HEK293 (cell line): Measurements from ENCODE around the gene COL17A1.

ENCODE experiments used
- CTCF ChIA-PET: fragments of 350-600 bp; formaldehyde crosslinking; extraction: SDS; loops from one replicate; lab custom pipeline; 2021; ENCODE audit warnings: antibody characterized with exemption; lab: Yijun Ruan, JAX
- POLR2A ChIA-PET: fragments of 300-600 bp; formaldehyde crosslinking; extraction: SDS; loops from one replicate; lab custom pipeline; 2020; ENCODE audit warnings: antibody characterized with exemption, inconsistent platforms; lab: Yijun Ruan, JAX
- H3K27ac ChIP-seq: fragments of 200-500 bp; sonication (Bioruptor generic); 2 replicates; pipeline ENCODE4 v1.5.1; 2014; ENCODE audit warnings: low read depth, low read length, control low read depth, inconsistent platforms; ENCODE audit errors: extremely low read depth
- H3K36me3 ChIP-seq, 2 experiments: fragments of 200-500 bp in 1 of 2; sonication (Bioruptor generic) in 1 of 2; 1 replicate in 1 of 2; 2 replicates in 1 of 2; pipeline ENCODE4 v1.5.1; 2014 to 2017; ENCODE audit warnings: inconsistent platforms in 2 of 2, low read length in 2 of 2; ENCODE audit not compliant: control insufficient read depth in 2 of 2, insufficient read depth in 1 of 2
- H3K4me1 ChIP-seq: fragments of 200-500 bp; sonication (Bioruptor generic); 2 replicates; pipeline ENCODE4 v1.5.1; 2014; ENCODE audit warnings: mild to moderate bottlenecking, low read length, inconsistent platforms; ENCODE audit not compliant: control insufficient read depth, insufficient read depth
- H3K4me3 ChIP-seq: 2 replicates; pipeline ENCODE4 v1.5.1; 2011; ENCODE audit warnings: low read depth, mild to moderate bottlenecking, control low read depth, low read length, moderate library complexity
- H3K9me3 ChIP-seq: fragments of 200-500 bp; sonication (Bioruptor generic); 2 replicates; pipeline ENCODE4 v1.5.1; 2014; ENCODE audit warnings: low read depth, low read length, inconsistent platforms; ENCODE audit not compliant: control insufficient read depth, insufficient read depth
- GFI1B ChIP-seq: fragments of 450-650 bp; formaldehyde crosslinking; IDR thresholded peaks from 2 replicates; pipeline ENCODE4 v1.5.1; 2016; ENCODE audit warnings: missing biosample characterization, missing genetic modification characterization
- GLIS1 ChIP-seq: fragments of 450-650 bp; formaldehyde crosslinking; IDR thresholded peaks from 2 replicates; pipeline ENCODE4 v1.5.1; 2016; ENCODE audit warnings: missing biosample characterization, missing genetic modification characterization
- HOXC10 ChIP-seq: sonication (generic); formaldehyde crosslinking; IDR thresholded peaks from 2 replicates; pipeline ENCODE4 v1.8.1; 2023; ENCODE audit warnings: mild to moderate bottlenecking, missing genetic modification reagents
- HOXD13 ChIP-seq: sonication (generic); formaldehyde crosslinking; IDR thresholded peaks from 2 replicates; pipeline ENCODE4 v1.8.0; 2022; ENCODE audit warnings: missing genetic modification reagents, borderline replicate concordance
- SETDB1 ChIP-seq: IDR thresholded peaks from one replicate; pipeline ENCODE4 v1.6.1; 2017; ENCODE audit warnings: mild to moderate bottlenecking, low read length, moderate library complexity, mixed read lengths; ENCODE audit not compliant: insufficient read length
- SP7 ChIP-seq: fragments of 450-650 bp; formaldehyde crosslinking; IDR thresholded peaks from 2 replicates; pipeline ENCODE4 v1.5.1; 2016; ENCODE audit warnings: missing biosample characterization, missing genetic modification characterization
- ZBTB21 ChIP-seq: fragments of 450-650 bp; formaldehyde crosslinking; IDR thresholded peaks from 2 replicates; pipeline ENCODE4 v1.5.1; 2017; ENCODE audit warnings: missing biosample characterization, missing genetic modification characterization
- ZFHX2 ChIP-seq: fragments of 450-650 bp; formaldehyde crosslinking; conservative IDR thresholded peaks from 2 replicates; pipeline ENCODE4 v1.5.1; 2016; ENCODE audit warnings: missing biosample characterization, missing genetic modification characterization
- ZNF140 ChIP-seq: fragments of 450-650 bp; formaldehyde crosslinking; IDR thresholded peaks from 2 replicates; pipeline ENCODE4 v1.5.1; 2016; ENCODE audit warnings: missing biosample characterization, missing genetic modification characterization
- ZNF266 ChIP-seq: fragments of 450-650 bp; formaldehyde crosslinking; IDR thresholded peaks from 2 replicates; pipeline ENCODE4 v1.5.1; 2016; ENCODE audit warnings: missing biosample characterization, missing genetic modification characterization, low read depth
- ZNF274 ChIP-seq, 2 experiments: fragments of 200-500 bp in 1 of 2; fragments of 450-650 bp in 1 of 2; sonication (Bioruptor generic) in 1 of 2; formaldehyde crosslinking in 1 of 2; IDR thresholded peaks; 2 replicates each; pipeline versions ENCODE4 v1.5.1 to v1.6.1; 2014 to 2016; ENCODE audit warnings: borderline replicate concordance in 1 of 2, inconsistent platforms in 1 of 2, low read length in 1 of 2, missing biosample characterization in 1 of 2, missing genetic modification characterization in 1 of 2
- ZNF350 ChIP-seq: fragments of 450-650 bp; formaldehyde crosslinking; IDR thresholded peaks from 2 replicates; pipeline ENCODE4 v1.5.0; 2017; ENCODE audit warnings: missing biosample characterization, mild to moderate bottlenecking, missing genetic modification characterization
- ZNF366 ChIP-seq: fragments of 450-650 bp; formaldehyde crosslinking; conservative IDR thresholded peaks from 2 replicates; pipeline ENCODE4 v1.5.1; 2016; ENCODE audit warnings: missing biosample characterization, missing genetic modification characterization
- ZNF473 ChIP-seq: fragments of 450-650 bp; formaldehyde crosslinking; IDR thresholded peaks from 2 replicates; pipeline ENCODE4 v1.5.1; 2017; ENCODE audit warnings: missing biosample characterization, missing genetic modification characterization
- ZNF544 ChIP-seq: fragments of 450-650 bp; formaldehyde crosslinking; IDR thresholded peaks from 2 replicates; pipeline ENCODE4 v1.5.0; 2017; ENCODE audit warnings: missing biosample characterization, missing genetic modification characterization
- ZNF555 ChIP-seq: fragments of 450-650 bp; formaldehyde crosslinking; conservative IDR thresholded peaks from 2 replicates; pipeline ENCODE4 v1.5.1; 2017; ENCODE audit warnings: missing biosample characterization, mild to moderate bottlenecking, missing genetic modification characterization, inconsistent platforms
- ZNF670 ChIP-seq: fragments of 450-650 bp; formaldehyde crosslinking; IDR thresholded peaks from 2 replicates; pipeline ENCODE4 v1.5.1; 2016; ENCODE audit warnings: missing biosample characterization, missing genetic modification characterization, low read depth
- ZNF792 ChIP-seq: fragments of 450-650 bp; formaldehyde crosslinking; IDR thresholded peaks from 2 replicates; pipeline ENCODE4 v1.5.1; 2016; ENCODE audit warnings: missing biosample characterization, missing genetic modification characterization
- TF ChIP-seq, protein P1 (sequence below): fragments of 450-650 bp; formaldehyde crosslinking; IDR thresholded peaks from 2 replicates; pipeline ENCODE4 v1.5.1; 2016; ENCODE audit warnings: missing biosample characterization, missing genetic modification characterization
- TF ChIP-seq, protein P2 (sequence below): fragments of 450-650 bp; formaldehyde crosslinking; conservative IDR thresholded peaks from 2 replicates; pipeline ENCODE4 v1.5.1; 2016; ENCODE audit warnings: low read depth, missing biosample characterization, missing genetic modification characterization
- TF ChIP-seq, protein P3 (sequence below): IDR thresholded peaks from 2 replicates; pipeline ENCODE4 v1.6.1; 2011; ENCODE audit warnings: mild to moderate bottlenecking, low read depth, low read length, borderline replicate concordance
- TF ChIP-seq, protein P4 (sequence below): fragments of 450-650 bp; IDR thresholded peaks from 2 replicates; pipeline ENCODE4 v1.5.1; 2018; ENCODE audit warnings: missing biosample characterization, mild to moderate bottlenecking, missing genetic modification characterization
- TF ChIP-seq, protein P5 (sequence below): fragments of 450-650 bp; formaldehyde crosslinking; IDR thresholded peaks from 2 replicates; pipeline ENCODE4 v1.5.1; 2016; ENCODE audit warnings: missing biosample characterization, missing genetic modification characterization

The COL17A1 gene

DNA sequence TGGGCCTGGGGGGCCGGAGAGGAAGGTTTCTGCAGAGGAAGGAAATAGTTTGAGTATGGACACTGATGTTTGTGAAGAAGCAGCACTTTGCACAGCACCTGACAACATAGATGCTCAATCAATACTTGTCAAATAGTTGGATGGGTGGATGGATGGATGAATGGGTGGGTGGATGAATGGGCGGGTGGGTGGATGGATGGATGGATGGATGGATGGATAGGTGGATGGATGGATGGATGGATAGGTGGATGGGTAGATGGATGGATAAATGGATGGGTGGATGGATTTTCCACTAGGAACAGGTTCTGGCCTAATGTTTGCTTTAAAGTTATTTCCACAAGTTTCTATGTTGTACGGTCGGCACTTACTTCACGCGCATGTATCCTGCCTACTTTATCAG, 45.3 kb downstream of the COL17A1 start:
- H3K27ac ChIP-seq: no peak overlapping the region
- TF ChIP-seq, protein P1, sequence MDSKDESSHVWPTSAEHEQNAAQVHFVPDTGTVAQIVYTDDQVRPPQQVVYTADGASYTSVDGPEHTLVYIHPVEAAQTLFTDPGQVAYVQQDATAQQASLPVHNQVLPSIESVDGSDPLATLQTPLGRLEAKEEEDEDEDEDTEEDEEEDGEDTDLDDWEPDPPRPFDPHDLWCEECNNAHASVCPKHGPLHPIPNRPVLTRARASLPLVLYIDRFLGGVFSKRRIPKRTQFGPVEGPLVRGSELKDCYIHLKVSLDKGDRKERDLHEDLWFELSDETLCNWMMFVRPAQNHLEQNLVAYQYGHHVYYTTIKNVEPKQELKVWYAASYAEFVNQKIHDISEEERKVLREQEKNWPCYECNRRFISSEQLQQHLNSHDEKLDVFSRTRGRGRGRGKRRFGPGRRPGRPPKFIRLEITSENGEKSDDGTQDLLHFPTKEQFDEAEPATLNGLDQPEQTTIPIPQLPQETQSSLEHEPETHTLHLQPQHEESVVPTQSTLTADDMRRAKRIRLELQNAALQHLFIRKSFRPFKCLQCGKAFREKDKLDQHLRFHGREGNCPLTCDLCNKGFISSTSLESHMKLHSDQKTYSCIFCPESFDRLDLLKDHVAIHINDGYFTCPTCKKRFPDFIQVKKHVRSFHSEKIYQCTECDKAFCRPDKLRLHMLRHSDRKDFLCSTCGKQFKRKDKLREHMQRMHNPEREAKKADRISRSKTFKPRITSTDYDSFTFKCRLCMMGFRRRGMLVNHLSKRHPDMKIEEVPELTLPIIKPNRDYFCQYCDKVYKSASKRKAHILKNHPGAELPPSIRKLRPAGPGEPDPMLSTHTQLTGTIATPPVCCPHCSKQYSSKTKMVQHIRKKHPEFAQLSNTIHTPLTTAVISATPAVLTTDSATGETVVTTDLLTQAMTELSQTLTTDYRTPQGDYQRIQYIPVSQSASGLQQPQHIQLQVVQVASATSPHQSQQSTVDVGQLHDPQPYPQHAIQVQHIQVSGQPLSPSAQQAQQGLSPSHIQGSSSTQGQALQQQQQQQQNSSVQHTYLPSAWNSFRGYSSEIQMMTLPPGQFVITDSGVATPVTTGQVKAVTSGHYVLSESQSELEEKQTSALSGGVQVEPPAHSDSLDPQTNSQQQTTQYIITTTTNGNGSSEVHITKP (tag by site-specific recombination): no peak
- TF ChIP-seq ZNF555 (tag by site-specific recombination) (no peak), HOXC10 (CRISPR knock-in tag) (no peak), ZFHX2 (tag by site-specific recombination) (no peak), ZNF544 (no peak), ZNF366 (peak; percentile 62), SP7 (tag by site-specific recombination) (no peak), ZNF473 (tag by site-specific recombination) (no peak)
- TF ChIP-seq, all 188 proteins: peak for 1
- Histone ChIP-seq H3K36me3 (no peaks in the 10 kb centered on the region), H3K9me3 (no peaks in the 10 kb centered on the region), H3K4me1 (no peaks in the 10 kb centered on the region), H3K4me3 (no peak overlapping the region)
- ChIA-PET CTCF (no interaction called here), POLR2A (no interaction called here)

DNA sequence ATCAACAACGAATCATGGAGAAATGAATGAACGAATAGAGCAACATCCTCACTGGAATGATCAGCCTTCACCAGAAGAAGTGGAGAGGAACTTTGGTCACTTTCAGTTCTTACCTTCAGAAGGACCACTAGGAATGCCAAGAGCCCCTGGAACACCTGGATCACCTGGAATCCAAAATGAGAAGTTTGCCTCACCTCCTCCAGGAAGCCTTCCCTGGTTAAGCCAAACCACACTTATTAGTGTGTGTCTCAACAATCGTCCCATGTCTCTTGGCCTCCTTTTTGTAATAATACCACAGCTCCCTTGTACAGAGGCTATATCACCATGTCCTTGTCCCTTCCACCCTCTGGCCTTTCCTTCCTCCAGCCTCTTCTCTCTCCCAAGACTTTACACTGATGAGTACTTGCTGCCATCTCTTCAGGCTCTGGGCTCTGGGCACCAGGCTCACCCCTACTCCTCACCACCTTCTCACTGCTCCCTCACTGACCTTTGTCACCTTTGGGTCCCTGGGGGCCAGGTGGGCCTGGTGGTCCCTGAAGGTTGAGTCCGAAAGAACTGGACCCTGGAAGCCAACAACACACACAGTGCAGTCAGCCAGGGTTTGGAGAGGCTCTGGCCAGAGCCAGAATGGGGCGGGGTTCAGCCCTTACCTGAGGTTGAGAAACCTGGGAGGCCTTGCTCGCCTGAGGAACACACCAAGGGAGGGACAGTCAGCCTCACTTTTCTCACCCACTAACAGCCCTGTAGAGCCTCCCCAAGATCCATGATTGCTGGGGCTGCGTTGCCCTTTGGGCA, 46.5 kb downstream of the COL17A1 start:
- H3K4me1 ChIP-seq: no peaks in the 10 kb centered on the region
- H3K36me3 ChIP-seq: no peaks in the 10 kb centered on the region
- H3K9me3 ChIP-seq: no peaks in the 10 kb centered on the region
- ChIA-PET CTCF (interaction anchor here (0.6 to 1.3 kb wide), 2 partner anchors 11 to 13 kb away, joined by 3 read pairs; no protein-coding TSS in a partner anchor), POLR2A (no interaction called here)
- H3K4me3 ChIP-seq: no peak overlapping the region
- H3K27ac ChIP-seq: no peak overlapping the region
- TF ChIP-seq ZFHX2 (tag by site-specific recombination): no peak
- no peak for TF ChIP-seq ZNF792 (tag by site-specific recombination)
- TF ChIP-seq, protein P2, sequence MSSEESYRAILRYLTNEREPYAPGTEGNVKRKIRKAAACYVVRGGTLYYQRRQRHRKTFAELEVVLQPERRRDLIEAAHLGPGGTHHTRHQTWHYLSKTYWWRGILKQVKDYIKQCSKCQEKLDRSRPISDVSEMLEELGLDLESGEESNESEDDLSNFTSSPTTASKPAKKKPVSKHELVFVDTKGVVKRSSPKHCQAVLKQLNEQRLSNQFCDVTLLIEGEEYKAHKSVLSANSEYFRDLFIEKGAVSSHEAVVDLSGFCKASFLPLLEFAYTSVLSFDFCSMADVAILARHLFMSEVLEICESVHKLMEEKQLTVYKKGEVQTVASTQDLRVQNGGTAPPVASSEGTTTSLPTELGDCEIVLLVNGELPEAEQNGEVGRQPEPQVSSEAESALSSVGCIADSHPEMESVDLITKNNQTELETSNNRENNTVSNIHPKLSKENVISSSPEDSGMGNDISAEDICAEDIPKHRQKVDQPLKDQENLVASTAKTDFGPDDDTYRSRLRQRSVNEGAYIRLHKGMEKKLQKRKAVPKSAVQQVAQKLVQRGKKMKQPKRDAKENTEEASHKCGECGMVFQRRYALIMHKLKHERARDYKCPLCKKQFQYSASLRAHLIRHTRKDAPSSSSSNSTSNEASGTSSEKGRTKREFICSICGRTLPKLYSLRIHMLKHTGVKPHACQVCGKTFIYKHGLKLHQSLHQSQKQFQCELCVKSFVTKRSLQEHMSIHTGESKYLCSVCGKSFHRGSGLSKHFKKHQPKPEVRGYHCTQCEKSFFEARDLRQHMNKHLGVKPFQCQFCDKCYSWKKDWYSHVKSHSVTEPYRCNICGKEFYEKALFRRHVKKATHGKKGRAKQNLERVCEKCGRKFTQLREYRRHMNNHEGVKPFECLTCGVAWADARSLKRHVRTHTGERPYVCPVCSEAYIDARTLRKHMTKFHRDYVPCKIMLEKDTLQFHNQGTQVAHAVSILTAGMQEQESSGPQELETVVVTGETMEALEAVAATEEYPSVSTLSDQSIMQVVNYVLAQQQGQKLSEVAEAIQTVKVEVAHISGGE (tag by site-specific recombination): no peak
- TF ChIP-seq ZNF473 (tag by site-specific recombination): no peak
- no peak for TF ChIP-seq ZNF350
- TF ChIP-seq, protein P3, sequence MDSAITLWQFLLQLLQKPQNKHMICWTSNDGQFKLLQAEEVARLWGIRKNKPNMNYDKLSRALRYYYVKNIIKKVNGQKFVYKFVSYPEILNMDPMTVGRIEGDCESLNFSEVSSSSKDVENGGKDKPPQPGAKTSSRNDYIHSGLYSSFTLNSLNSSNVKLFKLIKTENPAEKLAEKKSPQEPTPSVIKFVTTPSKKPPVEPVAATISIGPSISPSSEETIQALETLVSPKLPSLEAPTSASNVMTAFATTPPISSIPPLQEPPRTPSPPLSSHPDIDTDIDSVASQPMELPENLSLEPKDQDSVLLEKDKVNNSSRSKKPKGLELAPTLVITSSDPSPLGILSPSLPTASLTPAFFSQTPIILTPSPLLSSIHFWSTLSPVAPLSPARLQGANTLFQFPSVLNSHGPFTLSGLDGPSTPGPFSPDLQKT: no peak
- TF ChIP-seq, protein P4, sequence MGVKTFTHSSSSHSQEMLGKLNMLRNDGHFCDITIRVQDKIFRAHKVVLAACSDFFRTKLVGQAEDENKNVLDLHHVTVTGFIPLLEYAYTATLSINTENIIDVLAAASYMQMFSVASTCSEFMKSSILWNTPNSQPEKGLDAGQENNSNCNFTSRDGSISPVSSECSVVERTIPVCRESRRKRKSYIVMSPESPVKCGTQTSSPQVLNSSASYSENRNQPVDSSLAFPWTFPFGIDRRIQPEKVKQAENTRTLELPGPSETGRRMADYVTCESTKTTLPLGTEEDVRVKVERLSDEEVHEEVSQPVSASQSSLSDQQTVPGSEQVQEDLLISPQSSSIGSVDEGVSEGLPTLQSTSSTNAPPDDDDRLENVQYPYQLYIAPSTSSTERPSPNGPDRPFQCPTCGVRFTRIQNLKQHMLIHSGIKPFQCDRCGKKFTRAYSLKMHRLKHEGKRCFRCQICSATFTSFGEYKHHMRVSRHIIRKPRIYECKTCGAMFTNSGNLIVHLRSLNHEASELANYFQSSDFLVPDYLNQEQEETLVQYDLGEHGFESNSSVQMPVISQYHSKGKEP (tag by site-specific recombination): no peak
- TF ChIP-seq ZNF266 (tag by site-specific recombination): no peak
- TF ChIP-seq ZNF140: no peak
- TF ChIP-seq GFI1B (tag by site-specific recombination): no peak
- no peak for TF ChIP-seq HOXD13 (CRISPR knock-in tag)
- TF ChIP-seq SETDB1: no peak
- TF ChIP-seq ZNF670 (tag by site-specific recombination): no peak
- TF ChIP-seq ZBTB21 (tag by site-specific recombination): no peak
- TF ChIP-seq ZNF274 (IDR thresholded peaks at IDR 0.05; ENCODE audit: low read length): no peak
- TF ChIP-seq ZNF274 (tag by site-specific recombination; IDR thresholded peaks at IDR 0.05; ENCODE audit: borderline replicate concordance): no peak
- TF ChIP-seq, protein P5, sequence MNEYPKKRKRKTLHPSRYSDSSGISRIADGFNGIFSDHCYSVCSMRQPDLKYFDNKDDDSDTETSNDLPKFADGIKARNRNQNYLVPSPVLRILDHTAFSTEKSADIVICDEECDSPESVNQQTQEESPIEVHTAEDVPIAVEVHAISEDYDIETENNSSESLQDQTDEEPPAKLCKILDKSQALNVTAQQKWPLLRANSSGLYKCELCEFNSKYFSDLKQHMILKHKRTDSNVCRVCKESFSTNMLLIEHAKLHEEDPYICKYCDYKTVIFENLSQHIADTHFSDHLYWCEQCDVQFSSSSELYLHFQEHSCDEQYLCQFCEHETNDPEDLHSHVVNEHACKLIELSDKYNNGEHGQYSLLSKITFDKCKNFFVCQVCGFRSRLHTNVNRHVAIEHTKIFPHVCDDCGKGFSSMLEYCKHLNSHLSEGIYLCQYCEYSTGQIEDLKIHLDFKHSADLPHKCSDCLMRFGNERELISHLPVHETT (tag by site-specific recombination): no peak
- no peak for TF ChIP-seq GLIS1 (tag by site-specific recombination)
